Karpas-422 (cell line): Measurements from ENCODE around the gene FUT1. TPM values are rescaled to one million over a fixed set of nuclear protein-coding genes. Genes with fewer than 3 reads are reported as not detected.

Experiments
- DNase-seq: peaks from one replicate; pipeline ENCODE4 v3.0.0-alpha.2; 2015
- H2AFZ ChIP-seq: fragments of 200-600 bp; sonication (generic); 2 replicates; pipeline ENCODE4 v1.6.1; 2014; ENCODE audit warnings: antibody characterized with exemption, low read length, mixed read lengths
- H3K27ac ChIP-seq: fragments of 200-600 bp; sonication (generic); 2 replicates; pipeline ENCODE4 v1.5.1; 2014; ENCODE audit warnings: mild to moderate bottlenecking, low read length, moderate library complexity
- H3K27me3 ChIP-seq: fragments of 200-600 bp; sonication (generic); 2 replicates; pipeline ENCODE4 v1.6.1; 2014; ENCODE audit warnings: low read length, mixed read lengths
- H3K36me3 ChIP-seq: fragments of 200-600 bp; sonication (generic); 2 replicates; pipeline ENCODE4 v1.6.1; 2014; ENCODE audit warnings: low read length, mixed read lengths; ENCODE audit not compliant: insufficient read depth
- H3K4me1 ChIP-seq: fragments of 200-600 bp; sonication (generic); 2 replicates; pipeline ENCODE4 v1.6.1; 2014; ENCODE audit warnings: mild to moderate bottlenecking, low read length, mixed read lengths
- H3K4me2 ChIP-seq: fragments of 200-600 bp; sonication (generic); 2 replicates; pipeline ENCODE4 v1.6.1; 2014; ENCODE audit warnings: low read length, low read depth, mild to moderate bottlenecking; ENCODE audit not compliant: poor library complexity, severe bottlenecking
- H3K4me3 ChIP-seq: fragments of 200-600 bp; sonication (generic); 2 replicates; pipeline ENCODE4 v1.5.1; 2014; ENCODE audit warnings: mild to moderate bottlenecking, antibody characterized with exemption, low read length, mixed read lengths
- H3K79me2 ChIP-seq: fragments of 200-600 bp; sonication (generic); 2 replicates; pipeline ENCODE4 v1.6.1; 2014; ENCODE audit warnings: mild to moderate bottlenecking, low read length, mixed read lengths
- H3K9ac ChIP-seq: fragments of 200-600 bp; sonication (generic); 2 replicates; pipeline ENCODE4 v1.6.0; 2014; ENCODE audit warnings: low read length
- H3K9me2 ChIP-seq: fragments of 200-600 bp; sonication (generic), shearing (Covaris generic); replicated peaks from 2 replicates; pipeline ENCODE4 v1.6.0; 2014; ENCODE audit warnings: mild to moderate bottlenecking, low read length, moderate library complexity; ENCODE audit not compliant: insufficient read depth
- H3K9me3 ChIP-seq: fragments of 300-700, 200-600 bp; sonication (generic); 2 replicates; pipeline ENCODE4 v1.6.1; 2014; ENCODE audit warnings: low read length, mixed read lengths
- H4K20me1 ChIP-seq: fragments of 200-600 bp; sonication (generic); 2 replicates; pipeline ENCODE4 v1.6.1; 2014; ENCODE audit warnings: mild to moderate bottlenecking, antibody characterized with exemption, low read length, low read depth; ENCODE audit not compliant: insufficient read depth
- total RNA-seq: library from RNA; depleted of rRNA; stranded (reverse); fragments of >200 nt; shearing (Covaris generic); gene quantifications from 2 replicates; pipeline ENCODE4 v1.2.3, GENCODE V29; 2014; ENCODE audit warnings: low replicate concordance

FUT1 gene
- total RNA-seq, 1 experiment from 2014 or later = not detected

- H3K9ac ChIP-seq = no peak within 1 kb of the TSS
- no peaks in the 10 kb centered on the region for H3K79me2 ChIP-seq
- no peaks in the 10 kb centered on the region for H3K27me3 ChIP-seq
- H3K36me3 ChIP-seq = no peaks in the 10 kb centered on the region
- H3K27ac ChIP-seq = no peak within 1 kb of the TSS
- no peaks in the 10 kb centered on the region for H4K20me1 ChIP-seq
- peaks cover 3% of the 10 kb centered on the region; the same call in 1 of the 2 replicates for H3K4me1 ChIP-seq
- no peak for DNase-seq
- no peaks in the 10 kb centered on the region for H3K9me3 ChIP-seq
- H3K4me2 ChIP-seq = no peak within 1 kb of the TSS
- H3K4me3 ChIP-seq = no peak within 1 kb of the TSS
- H2AFZ ChIP-seq = no peak within 1 kb of the TSS
- no peaks in the 10 kb centered on the region for H3K9me2 ChIP-seq
Observed at GRCh38 chr19:48740164-48740972, 12.1 kb downstream of the FUT1 start, which contains the start of gene RASIP1. TSS of gene RASIP1 (minus strand) at chr19:48740610. CDS start at chr19:48740282, 328 bp downstream.

GRCh38 chr19:48739404-48740163 lies 12.9 kb downstream of the FUT1 start:
- no peak for DNase-seq
- Histone ChIP-seq H2AFZ (no peak overlapping the region), H3K4me2 (peak overlapping the region; percentile 15), H3K27ac (no peak overlapping the region), H3K79me2 (no peaks in the 10 kb centered on the region), H3K9me3 (no peaks in the 10 kb centered on the region), H3K4me1 (peaks cover 3% of the 10 kb centered on the region; the same call in 1 of the 2 replicates), H3K9me2 (no peaks in the 10 kb centered on the region), H3K27me3 (no peaks in the 10 kb centered on the region), H4K20me1 (no peaks in the 10 kb centered on the region), H3K4me3 (no peak overlapping the region), H3K9ac (no peak overlapping the region), H3K36me3 (no peaks in the 10 kb centered on the region)

DNA sequence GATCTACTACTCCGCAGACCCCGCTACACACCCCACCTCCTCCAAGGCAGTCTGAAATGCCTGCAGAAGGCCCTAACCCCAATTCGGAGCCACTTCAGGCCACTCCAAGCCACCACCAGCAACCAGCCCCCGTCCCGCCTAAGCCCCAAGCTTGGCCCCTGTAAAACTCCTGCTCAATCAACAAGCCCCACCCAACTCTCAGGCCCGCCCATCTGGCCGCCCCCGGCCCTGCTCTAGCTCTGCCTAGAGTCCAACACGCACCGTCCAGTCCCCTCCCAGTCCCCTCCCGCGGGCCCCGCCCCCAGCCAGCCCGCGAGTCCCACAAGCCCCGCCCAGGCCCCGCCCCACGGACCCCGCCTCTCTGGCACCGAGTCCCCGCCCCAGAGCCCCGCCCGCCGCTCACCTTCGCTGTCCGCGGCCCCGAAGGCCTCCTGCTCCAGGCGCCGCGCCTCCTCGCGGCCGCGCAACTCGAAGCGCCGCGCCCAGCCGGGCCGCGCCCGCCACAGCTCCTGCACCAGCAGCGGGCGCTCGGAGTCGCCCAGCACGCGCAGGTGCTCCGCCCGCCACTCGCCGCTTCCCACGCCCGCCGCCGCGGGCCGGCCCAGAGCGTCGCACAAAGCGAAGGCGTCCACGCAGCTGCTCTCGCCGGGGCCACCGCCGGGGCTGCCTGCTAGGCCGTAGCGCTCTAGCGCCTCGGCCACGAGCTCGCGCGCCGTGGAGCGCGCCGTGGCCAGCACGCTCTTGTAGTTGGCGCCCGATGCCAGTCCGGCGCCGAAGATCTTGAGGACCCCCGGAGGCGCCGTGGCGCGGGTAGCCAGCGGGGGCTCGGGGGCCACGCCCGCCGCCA lies 13.7 kb downstream of the FUT1 start:
- DNase-seq = peak; percentile 96
- Histone ChIP-seq H3K4me2 (peak overlapping the region; percentile 15), H3K79me2 (no peaks in the 10 kb centered on the region), H3K4me1 (peaks cover 3% of the 10 kb centered on the region; the same call in 1 of the 2 replicates), H4K20me1 (no peaks in the 10 kb centered on the region), H3K27me3 (no peaks in the 10 kb centered on the region), H3K9ac (no peak overlapping the region), H3K27ac (no peak overlapping the region), H3K9me3 (no peaks in the 10 kb centered on the region), H3K36me3 (no peaks in the 10 kb centered on the region), H2AFZ (no peak overlapping the region), H3K9me2 (no peaks in the 10 kb centered on the region), H3K4me3 (no peak overlapping the region)

GRCh38 chr19:48737360-48737998 lies 15.0 kb downstream of the FUT1 start:
- Histone ChIP-seq H3K4me3 (no peak overlapping the region), H3K9ac (no peak overlapping the region), H3K9me2 (no peaks in the 10 kb centered on the region), H3K79me2 (no peaks in the 10 kb centered on the region), H3K9me3 (no peaks in the 10 kb centered on the region), H3K4me1 (peaks cover 3% of the 10 kb centered on the region; the same call in 1 of the 2 replicates), H3K4me2 (no peak overlapping the region), H4K20me1 (no peaks in the 10 kb centered on the region), H3K36me3 (no peaks in the 10 kb centered on the region), H3K27me3 (no peaks in the 10 kb centered on the region), H3K27ac (no peak overlapping the region), H2AFZ (no peak overlapping the region)
- DNase-seq = no peak

DNA sequence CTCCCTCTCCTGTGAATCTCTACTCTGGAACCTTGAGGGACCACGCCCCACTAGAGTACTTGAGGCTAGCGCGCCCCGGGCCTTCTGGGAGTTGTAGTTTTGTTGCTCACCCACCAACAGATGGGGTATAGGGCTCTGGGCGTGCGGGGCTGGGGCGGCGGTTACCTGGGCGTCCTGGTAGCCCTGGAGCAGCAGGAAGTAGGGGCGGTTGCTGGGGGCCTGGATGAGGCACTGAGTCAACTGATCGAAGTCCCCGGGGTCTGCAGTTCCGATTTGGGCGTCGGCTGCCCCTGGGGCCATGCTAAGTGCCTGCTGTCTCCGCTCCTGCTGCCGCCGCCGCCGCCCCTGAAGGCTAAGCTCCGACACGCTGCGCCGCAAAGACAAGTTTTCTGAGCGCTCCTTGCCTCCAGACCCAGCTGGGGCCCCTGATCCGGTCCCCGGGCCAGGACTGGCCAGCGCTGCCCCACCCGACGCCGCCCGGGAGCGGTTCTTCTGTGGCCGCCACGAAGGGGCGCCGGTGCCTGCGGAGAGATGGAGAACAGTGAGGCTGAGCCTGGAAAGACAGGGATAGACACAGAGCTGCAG lies 17.3 kb downstream of the FUT1 start:
- H4K20me1 ChIP-seq = no peaks in the 10 kb centered on the region
- H2AFZ ChIP-seq = no peak overlapping the region
- H3K9ac ChIP-seq = no peak overlapping the region
- H3K27ac ChIP-seq = no peak overlapping the region
- H3K9me3 ChIP-seq = no peaks in the 10 kb centered on the region
- H3K36me3 ChIP-seq = no peaks in the 10 kb centered on the region
- H3K79me2 ChIP-seq = no peaks in the 10 kb centered on the region
- H3K4me3 ChIP-seq = no peak overlapping the region
- DNase-seq = no peak
- H3K4me2 ChIP-seq = no peak overlapping the region
- no peaks in the 10 kb centered on the region for H3K9me2 ChIP-seq
- peaks cover 3% of the 10 kb centered on the region; the same call in 1 of the 2 replicates for H3K4me1 ChIP-seq
- H3K27me3 ChIP-seq = no peaks in the 10 kb centered on the region

GRCh38 chr19:48734625-48735024 lies 17.8 kb downstream of the FUT1 start:
- peaks cover 3% of the 10 kb centered on the region; the same call in 1 of the 2 replicates for H3K4me1 ChIP-seq
- no peak overlapping the region for H3K9ac ChIP-seq
- H3K9me2 ChIP-seq = no peaks in the 10 kb centered on the region
- H3K27me3 ChIP-seq = no peaks in the 10 kb centered on the region
- H3K27ac ChIP-seq = no peak overlapping the region
- H3K36me3 ChIP-seq = no peaks in the 10 kb centered on the region
- no peaks in the 10 kb centered on the region for H3K9me3 ChIP-seq
- H3K79me2 ChIP-seq = no peaks in the 10 kb centered on the region
- no peaks in the 10 kb centered on the region for H4K20me1 ChIP-seq
- no peak overlapping the region for H3K4me2 ChIP-seq
- no peak overlapping the region for H3K4me3 ChIP-seq
- H2AFZ ChIP-seq = no peak overlapping the region
- DNase-seq = no peak

- Histone ChIP-seq H3K79me2 (no peaks in the 10 kb centered on the region), H3K4me3 (no peak overlapping the region), H3K27ac (no peak overlapping the region), H3K9me2 (no peaks in the 10 kb centered on the region), H3K4me1 (no peaks in the 10 kb centered on the region; the same call in 1 of the 2 replicates), H3K4me2 (no peak overlapping the region), H4K20me1 (no peaks in the 10 kb centered on the region), H3K9ac (no peak overlapping the region), H3K27me3 (no peaks in the 10 kb centered on the region), H2AFZ (no peak overlapping the region), H3K36me3 (no peaks in the 10 kb centered on the region), H3K9me3 (peaks cover 3% of the 10 kb centered on the region; the same call in 1 of the 2 replicates)
- no peak for DNase-seq
Observed at GRCh38 chr19:48731452-48731851, 21.0 kb downstream of the FUT1 start.
